Neural cell (in vitro differentiated cells): ENCODE data around the gene USP12.
"Not testable (repeated sequence)": the region's sequence is repeated elsewhere in the genome, so short reads cannot be mapped to it uniquely, and the experiment has no call there.

Experiments used
- CTCF ChIP-seq: fragments of 450-650 bp; IDR thresholded peaks from 2 replicates; pipeline ENCODE4 v1.5.1; 2014; ENCODE audit warnings: antibody characterized with exemption, mild to moderate bottlenecking, moderate library complexity; ENCODE audit not compliant: poor library complexity, severe bottlenecking
- EP300 ChIP-seq: fragments of 450-650 bp; conservative IDR thresholded peaks from 2 replicates; pipeline ENCODE4 v1.6.1; 2014; ENCODE audit warnings: antibody characterized with exemption, mild to moderate bottlenecking, moderate library complexity; ENCODE audit not compliant: poor library complexity, severe bottlenecking
- EZH2 ChIP-seq: fragments of 200-600, 300-800 bp; shearing (Covaris generic), sonication (generic); IDR thresholded peaks from 2 replicates; pipeline ENCODE4 v1.6.1; 2014; ENCODE audit warnings: antibody characterized with exemption, low read length, borderline replicate concordance, mild to moderate bottlenecking; ENCODE audit not compliant: insufficient read depth, poor library complexity, severe bottlenecking
- REST ChIP-seq: IDR thresholded peaks from 2 replicates; pipeline ENCODE4 v1.6.1; 2012; ENCODE audit warnings: borderline replicate concordance

- not testable (repeated sequence) for TF ChIP-seq EZH2, CTCF, EP300, REST
Observed at GRCh38 chr13:27213386-27213785, 41.8 kb upstream of the USP12 start.
